ENCODE results near the gene CHDH. TPM values are rescaled to one million over a fixed set of nuclear protein-coding genes. Genes with fewer than 3 reads are reported as not detected.

The CHDH gene
- total and polyA plus RNA-seq, 9 donors = 0.85 to 7.0 (median 4.1) TPM

GRCh38 chr3:53772562-53772961 is 73.7 kb downstream of the CHDH start:
- no peak for DNase-seq

GRCh38 chr3:53768478-53769459 is 77.5 kb downstream of the CHDH start:
- Histone ChIP-seq H3K4me1 (ENCODE audit: insufficient read depth) (peaks cover 4% of the 10 kb centered on the region), H3K36me3 (no peaks in the 10 kb centered on the region), H3K9me3 (no peaks in the 10 kb centered on the region), H3K27ac (no peak overlapping the region), H3K4me3 (no peak overlapping the region), H3K27me3 (no peaks in the 10 kb centered on the region)
- TF ChIP-seq CTCF (IDR thresholded peaks at IDR 0.05) (no peak), POLR2A (IDR thresholded peaks at IDR 0.05) (no peak), EP300 (IDR thresholded peaks at IDR 0.05) (no peak)
- WGBS, 3 donors = 53 to 65% (median 58%) methylated on average over 12 of the region's 12 CpGs
- intact Hi-C loops (cut with DNase I) = no loop called here
- DNase-seq = no peak

More at GRCh38 chr3:53772562-53772961, 73.7 kb downstream of the CHDH start:
- Histone ChIP-seq H3K36me3 (no peaks in the 10 kb centered on the region), H3K4me1 (ENCODE audit: insufficient read depth) (peaks cover 9% of the 10 kb centered on the region), H3K27me3 (no peaks in the 10 kb centered on the region), H3K9me3 (no peaks in the 10 kb centered on the region), H3K27ac (no peak overlapping the region), H3K4me3 (no peak overlapping the region)
- TF ChIP-seq EP300 (IDR thresholded peaks at IDR 0.05) = no peak
- TF ChIP-seq POLR2A (IDR thresholded peaks at IDR 0.05) = no peak
- TF ChIP-seq CTCF (IDR thresholded peaks at IDR 0.05) = no peak
- intact Hi-C loops (cut with DNase I) = no loop called here
- WGBS, 3 donors = 88 to 92% (median 90%) methylated on average over 14 of the region's 14 CpGs

- H3K36me3 ChIP-seq = no peaks in the 10 kb centered on the region
- no peaks in the 10 kb centered on the region for H3K27me3 ChIP-seq
- H3K27ac ChIP-seq = no peak overlapping the region
- intact Hi-C loops (cut with DNase I) = no loop called here
- DNase-seq = no peak
- H3K4me1 ChIP-seq (ENCODE audit: insufficient read depth) = no peaks in the 10 kb centered on the region
- H3K9me3 ChIP-seq = no peaks in the 10 kb centered on the region
- WGBS, 3 donors = 93 to 95% (median 94%) methylated on average over 7 of the region's 7 CpGs
- no peak for TF ChIP-seq EP300 (IDR thresholded peaks at IDR 0.05)
- no peak for TF ChIP-seq POLR2A (IDR thresholded peaks at IDR 0.05)
- TF ChIP-seq CTCF (IDR thresholded peaks at IDR 0.05) = no peak
- no peak overlapping the region for H3K4me3 ChIP-seq
These were observed 79.5 kb downstream of the CHDH start for GRCh38 chr3:53766706-53767105.

- H3K27ac ChIP-seq = no peak overlapping the region
- TF ChIP-seq POLR2A (IDR thresholded peaks at IDR 0.05) (no peak), CTCF (IDR thresholded peaks at IDR 0.05) (no peak), EP300 (IDR thresholded peaks at IDR 0.05) (no peak)
- H3K4me3 ChIP-seq = no peak overlapping the region
- H3K4me1 ChIP-seq (ENCODE audit: insufficient read depth) = no peaks in the 10 kb centered on the region
- intact Hi-C loops (cut with DNase I) = no loop called here
- WGBS, 3 donors = 84 to 85% (median 84%) methylated on average over 5 of the region's 5 CpGs
- DNase-seq = no peak
- no peaks in the 10 kb centered on the region for H3K9me3 ChIP-seq
- no peaks in the 10 kb centered on the region for H3K36me3 ChIP-seq
- H3K27me3 ChIP-seq = no peaks in the 10 kb centered on the region
These were observed 80.5 kb downstream of the CHDH start for GRCh38 chr3:53765753-53766152.
